Gastrocnemius medialis (tissue), 4 donors: Measurements from ENCODE around the gene CCSER1.

Experiments
- CTCF ChIP-seq, 5 experiments: fragments of 450-650 bp in 3 of 5; fragments of 200-600 bp in 2 of 5; sonication (generic) in 2 of 5; IDR thresholded peaks in 4 of 5; conservative IDR thresholded peaks in 1 of 5; 1 replicate in 4 of 5; 2 replicates in 1 of 5; pipeline ENCODE4 v1.5.1; 2016 to 2019; ENCODE audit warnings: antibody characterized with exemption in 5 of 5, mild to moderate bottlenecking in 3 of 5, moderate library complexity in 3 of 5
- POLR2A ChIP-seq, 2 donors: fragments of 450-650 bp; IDR thresholded peaks; one replicate each; pipeline ENCODE4 v1.6.1; 2017; ENCODE audit warnings: antibody characterized with exemption in 2 of 2, mild to moderate bottlenecking in 2 of 2, moderate library complexity in 2 of 2

DNA sequence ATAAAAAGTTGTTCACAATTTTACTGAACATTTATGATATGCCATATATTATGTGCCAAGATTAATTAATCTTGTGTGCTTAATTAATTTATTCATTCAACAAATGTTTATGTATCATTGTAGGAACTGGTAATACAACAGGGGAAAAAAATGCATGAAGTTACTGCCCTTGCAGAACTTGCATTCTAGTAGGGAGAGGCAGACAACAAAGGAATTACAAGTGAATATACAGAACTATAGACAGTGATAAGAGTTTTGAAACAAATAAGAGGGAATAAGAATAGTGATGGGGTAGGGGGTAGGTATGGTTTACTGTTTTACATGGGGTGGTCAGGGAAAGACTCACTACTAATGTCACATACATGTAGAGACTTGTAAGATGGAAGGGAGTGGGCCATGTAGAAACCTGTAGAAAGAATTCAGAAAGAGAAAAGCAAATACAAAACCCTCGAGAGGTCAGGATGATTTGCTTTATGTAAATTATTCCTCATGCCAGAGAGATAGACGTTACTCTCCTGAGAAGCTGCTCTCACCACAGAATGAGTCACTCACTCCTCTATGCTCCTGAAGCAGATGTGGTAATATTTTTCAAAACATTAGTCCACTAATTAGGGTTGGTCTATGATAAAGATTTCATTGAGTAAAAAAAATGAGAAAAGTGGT, 1321.6 kb downstream of the CCSER1 start:
- TF ChIP-seq CTCF (IDR thresholded peaks at IDR 0.05 in 4 of 5, conservative IDR thresholded peaks at IDR 0.05 in 1 of 5) (no peak), POLR2A (IDR thresholded peaks at IDR 0.05) (no peak)
